Measurements from ENCODE around the gene YIPF1. TPM values are rescaled to one million over a fixed set of nuclear protein-coding genes. Genes with fewer than 3 reads are reported as not detected.

Gene YIPF1
- total RNA-seq (2013): 45.6 TPM
- 10 to 100 TPM; 24.4 to 51.9 (median 42.1) TPM for polyA plus RNA-seq
- 17.6 and 25.1 TPM in 2 replicates for polyA minus RNA-seq
- 9.8 to 22.9 (median 19.3) reads per million in 11 experiments for total RNA-seq

- no peak for TF ChIP-seq CTCF (IDR thresholded peaks at IDR 0.05)
- H3K27ac Mint-ChIP-seq: peak within 1 kb of the TSS; percentile 89 to 97 (median 96)
- Histone ChIP-seq H3K79me2 (ENCODE audit: insufficient read depth, low read length) (no peaks in the 10 kb centered on the region), H3K9ac (ENCODE audit: insufficient read depth, low read length, poor library complexity, severe bottlenecking) (peak within 1 kb of the TSS; percentile 79), H3K4me3 (replicated peaks in 1 of 3; ENCODE audit: low read depth in 2 of 3, low read length in 3 of 3) (peak within 1 kb of the TSS; percentile 68 to 88 (median 82)), H3K9me3 (replicated peaks in 1 of 2; ENCODE audit: control insufficient read depth in 1 of 2, insufficient read depth in 1 of 2, low read length in 2 of 2) (no peaks in the 10 kb centered on the region), H3K27ac (ENCODE audit: low read depth in 1 of 2, low read length in 2 of 2) (peak within 1 kb of the TSS; percentile 72 to 83), H2AFZ (ENCODE audit: insufficient read depth, low read depth, low read length, poor library complexity, severe bottlenecking) (peak within 1 kb of the TSS; percentile 88), H3K27me3 (ENCODE audit: control insufficient read depth in 2 of 2, insufficient read depth in 2 of 2, low read length in 2 of 2) (no peaks in the 10 kb centered on the region), H3K36me3 (replicated peaks in 1 of 2; ENCODE audit: control insufficient read depth in 1 of 2, insufficient read depth in 2 of 2, low read length in 2 of 2) (peaks cover 24 to 40% of the 10 kb centered on the region in 2 donors), H4K20me1 (ENCODE audit: insufficient read depth, low read length) (no peaks in the 10 kb centered on the region), H3K4me2 (replicated peaks; ENCODE audit: extremely low read depth, low read length, poor library complexity, severe bottlenecking) (peak within 1 kb of the TSS; percentile 81), H3K4me1 (ENCODE audit: control insufficient read depth in 1 of 2, insufficient read depth in 2 of 2, low read length in 2 of 2) (peaks cover 29 to 43% of the 10 kb centered on the region in 2 donors)
- peaks cover 0 to 2% (median 2%) of the 10 kb centered on the region in 3 donors for H3K27me3 Mint-ChIP-seq (ENCODE audit: low read depth in 3 of 3)
- peak; percentile 68 to 92 (median 81) for DNase-seq
- peaks cover 48% of the 10 kb centered on the region for H3K4me1 Mint-ChIP-seq
- 2% methylated on average over 43 of the region's 62 CpGs for WGBS (ENCODE audit: insufficient coverage)
- no peaks in the 10 kb centered on the region for H3K9me3 Mint-ChIP-seq
- H3K4me3 Mint-ChIP-seq: peak within 1 kb of the TSS; percentile 94 to 96
- intact Hi-C loops (cut with micrococcal nuclease): loop anchor here (2.0 to 10.0 kb wide), 5 partner anchors 52 to 595 kb away; partner anchors contain the start of genes IFT25 (in 2 of the 2), LRRC42 (in 1 of the 2), NDC1 (in 1 of the 2) and TCEANC2 (in 1 of the 2)
- H3K36me3 Mint-ChIP-seq: peaks cover 24 to 34% of the 10 kb centered on the region in 2 donors
Measured at GRCh38 chr1:53889304-53890298, at the start of gene YIPF1. TSS of gene YIPF1 (minus strand) at chr1:53889797. CDS start at chr1:53888937, 860 bp downstream.

DNA sequence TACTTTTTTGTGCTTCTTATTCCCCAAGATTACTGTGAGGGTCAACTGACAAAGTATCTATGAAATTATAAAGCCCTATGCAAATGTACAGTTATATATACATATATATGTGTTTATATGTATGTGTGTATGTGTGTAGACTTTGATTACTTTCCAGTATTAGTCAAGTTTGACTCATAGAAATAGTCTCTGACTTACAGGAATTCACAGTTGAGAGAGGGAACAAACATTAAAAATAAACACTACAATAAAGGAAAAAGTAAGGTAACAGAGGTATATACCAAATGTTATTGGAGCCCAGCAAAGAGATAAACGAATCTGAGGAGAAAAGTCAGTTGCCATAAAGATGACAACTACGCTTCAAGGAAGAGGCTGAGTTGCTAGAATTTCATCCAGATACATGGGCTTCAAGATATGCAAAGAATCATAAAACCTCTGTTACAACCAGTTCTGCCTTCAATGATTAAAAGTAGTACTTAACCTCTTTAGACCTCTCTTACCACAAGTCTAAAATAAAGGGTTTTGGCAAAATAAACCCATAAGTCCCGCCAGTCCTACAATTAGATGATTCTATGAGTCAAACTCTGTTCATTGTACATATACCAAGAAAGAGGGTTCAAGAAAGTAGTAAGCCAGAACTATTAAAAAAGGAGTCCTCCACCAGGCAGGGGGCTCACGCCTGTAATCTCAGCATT lies 48.7 kb upstream of the YIPF1 start:
- Mint-ChIP-seq H3K36me3 (peaks cover 30 to 52% of the 10 kb centered on the region in 2 donors), H3K27ac (peak overlapping the region in 1 of 7 donors; percentile 21), H3K27me3 (ENCODE audit: low read depth in 3 of 3) (no peaks in the 10 kb centered on the region), H3K4me1 (no peaks in the 10 kb centered on the region), H3K4me3 (no peak overlapping the region), H3K9me3 (peaks cover 10 to 24% (median 13%) of the 10 kb centered on the region in 7 donors)
- H3K9ac ChIP-seq (ENCODE audit: insufficient read depth, low read length, poor library complexity, severe bottlenecking): no peak overlapping the region
- H3K27ac ChIP-seq (ENCODE audit: low read depth in 1 of 2, low read length in 2 of 2): no peak overlapping the region
- no peak for TF ChIP-seq CTCF (IDR thresholded peaks at IDR 0.05)
- H3K36me3 ChIP-seq (replicated peaks in 1 of 2; ENCODE audit: control insufficient read depth in 1 of 2, insufficient read depth in 2 of 2, low read length in 2 of 2): peaks cover 4 to 52% of the 10 kb centered on the region in 2 donors
- H3K4me3 ChIP-seq (replicated peaks in 1 of 3; ENCODE audit: low read depth in 2 of 3, low read length in 3 of 3): no peak overlapping the region
- no peaks in the 10 kb centered on the region for H3K4me1 ChIP-seq (ENCODE audit: control insufficient read depth in 1 of 2, insufficient read depth in 2 of 2, low read length in 2 of 2)
- no peaks in the 10 kb centered on the region for H4K20me1 ChIP-seq (ENCODE audit: insufficient read depth, low read length)
- no peak overlapping the region for H3K4me2 ChIP-seq (replicated peaks; ENCODE audit: extremely low read depth, low read length, poor library complexity, severe bottlenecking)
- peaks cover 9 to 20% of the 10 kb centered on the region in 2 donors for H3K9me3 ChIP-seq (replicated peaks in 1 of 2; ENCODE audit: control insufficient read depth in 1 of 2, insufficient read depth in 1 of 2, low read length in 2 of 2)
- WGBS (ENCODE audit: insufficient coverage): no CpG with 5 or more reads among the region's 4 CpGs
- no peak for DNase-seq
- intact Hi-C loops (cut with micrococcal nuclease): no loop called here
- H2AFZ ChIP-seq (ENCODE audit: insufficient read depth, low read depth, low read length, poor library complexity, severe bottlenecking): no peak overlapping the region
- peaks cover 15% of the 10 kb centered on the region for H3K79me2 ChIP-seq (ENCODE audit: insufficient read depth, low read length)
- no peaks in the 10 kb centered on the region for H3K27me3 ChIP-seq (ENCODE audit: control insufficient read depth in 2 of 2, insufficient read depth in 2 of 2, low read length in 2 of 2)
